Activated CD4-positive, alpha-beta T cell treated with anti-CD3 and anti-CD28 coated beads for 48 hours (primary cell): Measurements from ENCODE around the gene PLK5.
A peak's percentile ranks its signal among the peaks of the same experiment; 100 is the strongest.
"Not testable (repeated sequence)": the region's sequence is repeated elsewhere in the genome, so short reads cannot be mapped to it uniquely, and the experiment has no call there.

ENCODE experiments used
- DNase-seq: peaks from one replicate; pipeline ENCODE4 v3.0.0-alpha.2; 2020

The PLK5 gene

GRCh38 chr19:1507763-1508506, 15.9 kb upstream of the PLK5 start:
- DNase-seq: peak; percentile 95

GRCh38 chr19:1508507-1508856, 15.4 kb upstream of the PLK5 start:
- no peak for DNase-seq

GRCh38 chr19:1509602-1510441, 14.1 kb upstream of the PLK5 start:
- no peak for DNase-seq

- no peak for DNase-seq
These were observed 13.5 kb upstream of the PLK5 start for GRCh38 chr19:1510442-1510806.

- no peak for DNase-seq
These were observed 13.1 kb upstream of the PLK5 start for GRCh38 chr19:1510807-1511206.

GRCh38 chr19:1511318-1512317, 12.3 kb upstream of the PLK5 start:
- DNase-seq: no peak

- peak; percentile 80 for DNase-seq
These were observed 11.0 kb upstream of the PLK5 start, which contains the start of gene ADAMTSL5 for GRCh38 chr19:1512671-1513498. Gene ADAMTSL5 (minus strand): TSS chr19:1513019. CDS start chr19:1510943, 2,076 bp downstream.

- DNase-seq: peak; percentile 84
These were observed 10.2 kb upstream of the PLK5 start for GRCh38 chr19:1513499-1514294.

- DNase-seq: no peak
These were observed 9.6 kb upstream of the PLK5 start for GRCh38 chr19:1514295-1514661.

- DNase-seq: no peak
These were observed 8.7 kb upstream of the PLK5 start for GRCh38 chr19:1514986-1515721.

- DNase-seq: no peak
These were observed 7.5 kb upstream of the PLK5 start for GRCh38 chr19:1516395-1516753.

- no peak for DNase-seq
These were observed 5.4 kb upstream of the PLK5 start for GRCh38 chr19:1518471-1518870.

- DNase-seq: not testable (repeated sequence)
These were observed 4.1 kb upstream of the PLK5 start for GRCh38 chr19:1519802-1520201.

GRCh38 chr19:1520203-1520780, 3.6 kb upstream of the PLK5 start:
- DNase-seq: no peak

- no peak for DNase-seq
These were observed 2.2 kb upstream of the PLK5 start for GRCh38 chr19:1521636-1522035.

- no peak for DNase-seq
These were observed 1.8 kb upstream of the PLK5 start for GRCh38 chr19:1522061-1522460.

- no peak for DNase-seq
These were observed 1.0 kb upstream of the PLK5 start for GRCh38 chr19:1522838-1523237.

GRCh38 chr19:1524287-1524971, 552 bp downstream of the PLK5 start:
- DNase-seq: no peak

GRCh38 chr19:1524972-1525325, 1.1 kb downstream of the PLK5 start:
- no peak for DNase-seq

- DNase-seq: no peak
These were observed 1.5 kb downstream of the PLK5 start for GRCh38 chr19:1525343-1525742.
